SK-N-SH treated with all-trans-retinoic acid at 6 μM for 48 hours (cell line): Measurements from ENCODE around the gene SCG3.

ENCODE experiments used
- ATAC-seq: fragments of 200-7000 bp; cut with Tn5 transposase; 3 replicates; pipeline ENCODE4 v1.9.1; 2020; ENCODE audit warnings: mild to moderate bottlenecking, moderate library complexity
- ARNTL ChIP-seq: fragments of 450-650 bp; formaldehyde crosslinking; IDR thresholded peaks from 2 replicates; pipeline ENCODE4 v1.5.0; 2020; ENCODE audit warnings: low read depth, mild to moderate bottlenecking, moderate library complexity, borderline replicate concordance
- CSDC2 ChIP-seq: fragments of 250-450 bp; sonication (Bioruptor Pico); IDR thresholded peaks from 2 replicates; pipeline ENCODE4 v1.5.0; 2020; ENCODE audit warnings: mild to moderate bottlenecking, moderate library complexity
- GLIS3 ChIP-seq: fragments of 250-450 bp; sonication (Bioruptor Pico); IDR thresholded peaks from 2 replicates; pipeline ENCODE4 v1.5.0; 2020; ENCODE audit warnings: mild to moderate bottlenecking, moderate library complexity
- OSR1 ChIP-seq: fragments of 250-450 bp; sonication (Bioruptor Pico); IDR thresholded peaks from 2 replicates; pipeline ENCODE4 v1.8.0; 2022; ENCODE audit warnings: moderate library complexity, mild to moderate bottlenecking, inconsistent platforms
- PPARA ChIP-seq: fragments of 250-450 bp; sonication (Bioruptor Pico); IDR thresholded peaks from 2 replicates; pipeline ENCODE4 v1.5.0; 2020; ENCODE audit warnings: mild to moderate bottlenecking, borderline replicate concordance
- RARB ChIP-seq: fragments of 250-450 bp; sonication (Bioruptor Pico); IDR thresholded peaks from 2 replicates; pipeline ENCODE4 v1.8.0; 2021; ENCODE audit warnings: mild to moderate bottlenecking, moderate library complexity
- SNAI2 ChIP-seq: fragments of 250-450 bp; sonication (Bioruptor Pico); IDR thresholded peaks from 2 replicates; pipeline ENCODE4 v1.5.0; 2020; ENCODE audit warnings: mild to moderate bottlenecking, moderate library complexity
- TCF4 ChIP-seq: fragments of 250-450 bp; sonication (Bioruptor Pico); IDR thresholded peaks from 2 replicates; pipeline ENCODE4 v1.8.0; 2021; ENCODE audit warnings: mild to moderate bottlenecking, moderate library complexity, borderline replicate concordance
- TOX ChIP-seq: fragments of 250-450 bp; sonication (Bioruptor Pico); IDR thresholded peaks from 2 replicates; pipeline ENCODE4 v1.8.0; 2021; ENCODE audit warnings: mild to moderate bottlenecking, moderate library complexity, borderline replicate concordance
- ZFP3 ChIP-seq: fragments of 250-450 bp; sonication (Bioruptor Pico); IDR thresholded peaks from 2 replicates; pipeline ENCODE4 v1.5.0; 2020; ENCODE audit warnings: mild to moderate bottlenecking, moderate library complexity
- ZFP30 ChIP-seq: fragments of 450-650 bp; formaldehyde crosslinking; IDR thresholded peaks from 2 replicates; pipeline ENCODE4 v1.5.0; 2022; ENCODE audit warnings: mild to moderate bottlenecking, moderate library complexity
- ZNF565 ChIP-seq: fragments of 450-650 bp; formaldehyde crosslinking; conservative IDR thresholded peaks from 2 replicates; pipeline ENCODE4 v1.5.0; 2020; ENCODE audit warnings: low read depth, mild to moderate bottlenecking, moderate library complexity
- ZNF70 ChIP-seq: fragments of 450-650 bp; formaldehyde crosslinking; IDR thresholded peaks from 2 replicates; pipeline ENCODE4 v1.5.0; 2020; ENCODE audit warnings: mild to moderate bottlenecking, moderate library complexity
- ZNF8 ChIP-seq: fragments of 450-650 bp; formaldehyde crosslinking; IDR thresholded peaks from 2 replicates; pipeline ENCODE4 v1.5.0; 2020; ENCODE audit warnings: mild to moderate bottlenecking, moderate library complexity
- TF ChIP-seq, protein P1 (sequence below): fragments of 250-450 bp; sonication (Bioruptor Pico); IDR thresholded peaks from 2 replicates; pipeline ENCODE4 v1.5.0; 2020; ENCODE audit warnings: mild to moderate bottlenecking, moderate library complexity

SCG3 gene

DNA sequence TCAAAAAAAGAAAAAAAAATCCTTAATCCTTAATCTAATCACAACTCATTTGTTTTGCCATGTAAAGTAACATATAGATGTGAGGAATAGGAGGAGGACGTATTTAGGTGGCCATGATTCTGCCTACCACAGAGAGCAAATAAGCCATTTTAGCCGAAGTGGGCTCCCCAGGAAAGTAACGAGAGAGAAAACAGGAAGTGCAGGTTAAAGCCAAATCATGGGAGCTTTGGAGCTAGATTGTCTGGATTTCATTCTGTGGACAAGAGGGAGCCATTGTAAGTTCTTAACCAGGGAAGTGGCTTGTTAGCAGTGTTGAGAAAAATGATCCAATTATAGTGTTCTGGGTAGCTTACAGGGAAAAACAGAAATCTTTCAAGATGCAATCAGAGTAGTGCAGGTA, 79.5 kb downstream of the SCG3 start:
- no peak for ATAC-seq
- TF ChIP-seq SNAI2 (CRISPR knock-in tag) (no peak), GLIS3 (no peak), OSR1 (no peak), ZNF8 (no peak)

DNA sequence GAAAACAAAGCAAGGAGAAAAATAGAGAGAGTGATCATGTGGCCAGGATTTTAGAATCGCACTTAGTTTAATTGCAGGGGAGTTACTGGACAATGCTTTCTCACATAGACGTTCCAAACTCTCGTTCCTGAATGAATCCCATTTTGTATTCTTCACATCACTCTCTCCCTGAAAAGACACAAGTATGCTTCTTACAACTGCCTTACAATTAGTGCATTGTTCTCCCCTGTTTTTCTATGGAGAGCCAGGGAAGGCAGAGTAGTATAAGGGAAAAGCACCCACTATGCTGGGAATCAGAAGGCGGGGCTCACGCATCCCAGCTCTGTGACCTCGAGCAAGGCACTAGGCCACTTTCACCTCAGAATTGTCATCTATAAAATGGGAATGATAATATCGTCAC, 84.4 kb downstream of the SCG3 start:
- TF ChIP-seq ZNF565 (CRISPR knock-in tag) (no peak), TCF4 (CRISPR knock-in tag) (no peak), ARNTL (CRISPR knock-in tag) (no peak), ZNF8 (no peak), OSR1 (no peak), PPARA (CRISPR knock-in tag) (no peak)
- no peak for ATAC-seq

DNA sequence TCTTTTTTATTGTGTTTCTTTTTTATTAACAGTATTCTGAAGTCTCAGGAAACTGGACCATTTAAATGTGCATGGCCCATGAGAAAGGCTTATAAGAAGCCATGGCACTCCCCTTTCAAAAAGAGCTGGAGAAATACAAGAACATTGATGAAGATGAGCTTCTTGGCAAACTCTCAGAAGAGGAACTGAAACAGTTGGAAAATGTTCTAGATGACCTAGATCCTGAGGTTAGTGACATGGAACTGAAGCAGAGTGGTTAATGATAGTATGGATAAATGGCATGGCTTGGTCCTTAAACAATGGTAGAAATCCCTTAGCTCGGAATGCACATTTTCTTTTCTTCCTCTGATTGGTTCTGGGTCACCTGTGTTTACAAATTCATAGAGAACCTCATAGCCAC, 85.0 kb downstream of the SCG3 start:
- TF ChIP-seq, protein P1, sequence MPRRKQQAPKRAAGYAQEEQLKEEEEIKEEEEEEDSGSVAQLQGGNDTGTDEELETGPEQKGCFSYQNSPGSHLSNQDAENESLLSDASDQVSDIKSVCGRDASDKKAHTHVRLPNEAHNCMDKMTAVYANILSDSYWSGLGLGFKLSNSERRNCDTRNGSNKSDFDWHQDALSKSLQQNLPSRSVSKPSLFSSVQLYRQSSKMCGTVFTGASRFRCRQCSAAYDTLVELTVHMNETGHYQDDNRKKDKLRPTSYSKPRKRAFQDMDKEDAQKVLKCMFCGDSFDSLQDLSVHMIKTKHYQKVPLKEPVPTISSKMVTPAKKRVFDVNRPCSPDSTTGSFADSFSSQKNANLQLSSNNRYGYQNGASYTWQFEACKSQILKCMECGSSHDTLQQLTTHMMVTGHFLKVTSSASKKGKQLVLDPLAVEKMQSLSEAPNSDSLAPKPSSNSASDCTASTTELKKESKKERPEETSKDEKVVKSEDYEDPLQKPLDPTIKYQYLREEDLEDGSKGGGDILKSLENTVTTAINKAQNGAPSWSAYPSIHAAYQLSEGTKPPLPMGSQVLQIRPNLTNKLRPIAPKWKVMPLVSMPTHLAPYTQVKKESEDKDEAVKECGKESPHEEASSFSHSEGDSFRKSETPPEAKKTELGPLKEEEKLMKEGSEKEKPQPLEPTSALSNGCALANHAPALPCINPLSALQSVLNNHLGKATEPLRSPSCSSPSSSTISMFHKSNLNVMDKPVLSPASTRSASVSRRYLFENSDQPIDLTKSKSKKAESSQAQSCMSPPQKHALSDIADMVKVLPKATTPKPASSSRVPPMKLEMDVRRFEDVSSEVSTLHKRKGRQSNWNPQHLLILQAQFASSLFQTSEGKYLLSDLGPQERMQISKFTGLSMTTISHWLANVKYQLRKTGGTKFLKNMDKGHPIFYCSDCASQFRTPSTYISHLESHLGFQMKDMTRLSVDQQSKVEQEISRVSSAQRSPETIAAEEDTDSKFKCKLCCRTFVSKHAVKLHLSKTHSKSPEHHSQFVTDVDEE: no peak
- TF ChIP-seq CSDC2 (CRISPR knock-in tag): no peak
- no peak for TF ChIP-seq ZNF8
- TF ChIP-seq ZFP3 (CRISPR knock-in tag): no peak
- TF ChIP-seq ZNF70 (CRISPR knock-in tag): no peak
- no peak for TF ChIP-seq ARNTL (CRISPR knock-in tag)
- no peak for TF ChIP-seq ZFP30 (CRISPR knock-in tag)
- no peak for TF ChIP-seq OSR1
- no peak for TF ChIP-seq GLIS3
- TF ChIP-seq RARB: no peak
- TF ChIP-seq TOX (CRISPR knock-in tag): no peak
- no peak for ATAC-seq

DNA sequence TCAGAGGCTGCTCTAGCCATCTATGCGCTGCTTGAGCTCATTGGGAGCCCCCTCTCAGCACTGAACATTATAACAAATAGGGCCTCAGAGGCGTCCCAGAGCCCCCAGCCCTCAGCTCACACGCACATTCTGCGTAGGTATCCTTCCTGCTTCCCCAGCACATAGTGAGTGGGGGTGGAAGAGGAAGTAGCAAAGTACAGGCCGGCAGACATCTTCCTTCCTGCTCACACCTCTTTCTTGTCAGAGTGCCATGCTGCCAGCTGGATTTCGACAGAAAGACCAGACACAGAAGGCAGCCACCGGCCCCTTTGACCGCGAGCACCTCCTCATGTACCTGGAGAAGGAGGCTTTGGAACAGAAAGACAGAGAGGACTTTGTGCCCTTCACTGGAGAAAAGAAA, 86.7 kb downstream of the SCG3 start:
- no peak for TF ChIP-seq ZNF565 (CRISPR knock-in tag)
- no peak for TF ChIP-seq ZNF8
- no peak for TF ChIP-seq TCF4 (CRISPR knock-in tag)
- ATAC-seq: no peak
